HUDEP-2 (cell line): ENCODE results near the gene RNF217.

Experiments
- DNase-seq, 76 experiments: peaks; one replicate each; lab custom pipeline; 2025; ENCODE audit not compliant: unreplicated experiment in 76 of 76; lab: John Stamatoyannopoulos, UW

Gene RNF217

GRCh38 chr6:124987999-124988591, 25.9 kb downstream of the RNF217 start:
- no peak for DNase-seq

GRCh38 chr6:124989136-124989983, 27.1 kb downstream of the RNF217 start:
- no peak for DNase-seq

- no peak for DNase-seq
These were observed 28.8 kb downstream of the RNF217 start for GRCh38 chr6:124990988-124991387.

GRCh38 chr6:124991764-124992295, 29.6 kb downstream of the RNF217 start:
- DNase-seq = no peak

GRCh38 chr6:124993327-124993726, 31.1 kb downstream of the RNF217 start:
- DNase-seq = no peak

- no peak for DNase-seq
These were observed 32.4 kb downstream of the RNF217 start for GRCh38 chr6:124994648-124995047.

- no peak for DNase-seq
These were observed 32.9 kb downstream of the RNF217 start for GRCh38 chr6:124995131-124995530.

- no peak for DNase-seq
These were observed 33.5 kb downstream of the RNF217 start for GRCh38 chr6:124995645-124996325.

GRCh38 chr6:124996411-124996810, 34.2 kb downstream of the RNF217 start:
- DNase-seq = no peak

GRCh38 chr6:124997196-124997875, 35.1 kb downstream of the RNF217 start:
- DNase-seq = no peak

- DNase-seq = no peak
These were observed 37.0 kb downstream of the RNF217 start for GRCh38 chr6:124999105-124999764.

GRCh38 chr6:125001684-125002405, 39.6 kb downstream of the RNF217 start:
- no peak for DNase-seq

GRCh38 chr6:125002406-125002741, 40.1 kb downstream of the RNF217 start:
- no peak for DNase-seq

- DNase-seq = no peak
These were observed 40.8 kb downstream of the RNF217 start for GRCh38 chr6:125003070-125003469.

GRCh38 chr6:125004198-125004597, 42.0 kb downstream of the RNF217 start:
- DNase-seq = no peak

GRCh38 chr6:125004797-125005595, 42.8 kb downstream of the RNF217 start:
- DNase-seq = no peak

- DNase-seq = no peak
These were observed 46.0 kb downstream of the RNF217 start for GRCh38 chr6:125008261-125008703.

GRCh38 chr6:125008957-125009356, 46.7 kb downstream of the RNF217 start:
- no peak for DNase-seq

- no peak for DNase-seq
These were observed 47.3 kb downstream of the RNF217 start for GRCh38 chr6:125009578-125009977.
